Thymus (tissue), 11 donors: Measurements from ENCODE around the gene ADK. TPM values are rescaled to one million over a fixed set of nuclear protein-coding genes. Genes with fewer than 3 reads are reported as not detected.

Source experiments
- DNase-seq, 9 donors: peaks; one replicate each; pipeline ENCODE4 v3.0.0-alpha.2; 2013; ENCODE audit warnings: low spot score in 9 of 9, low read depth in 6 of 9, missing footprints in 1 of 9
- H3K27ac ChIP-seq, 2 donors: one replicate each; pipeline ENCODE4 v1.5.1; 2013; ENCODE audit warnings: control low read depth in 1 of 2, low read depth in 1 of 2, low read length in 1 of 2, mild to moderate bottlenecking in 1 of 2, moderate library complexity in 1 of 2
- H3K27me3 ChIP-seq, 2 donors: one replicate each; pipeline ENCODE4 v1.5.1; 2013; ENCODE audit warnings: low read length in 1 of 2; ENCODE audit not compliant: control insufficient read depth in 2 of 2, insufficient read depth in 1 of 2
- H3K36me3 ChIP-seq, 2 donors: one replicate each; pipeline ENCODE4 v1.5.1; 2013; ENCODE audit warnings: low read length in 1 of 2, mild to moderate bottlenecking in 1 of 2, moderate library complexity in 1 of 2; ENCODE audit not compliant: control insufficient read depth in 2 of 2, insufficient read depth in 2 of 2
- H3K4me1 ChIP-seq, 2 donors: one replicate each; pipeline ENCODE4 v1.5.1; 2013; ENCODE audit warnings: low read length in 2 of 2; ENCODE audit not compliant: control insufficient read depth in 2 of 2, insufficient read depth in 2 of 2
- H3K4me3 ChIP-seq, 2 donors: one replicate each; pipeline ENCODE4 v1.5.1; 2013; ENCODE audit warnings: low read length in 2 of 2, control low read depth in 1 of 2, mild to moderate bottlenecking in 1 of 2
- H3K9me3 ChIP-seq, 2 donors: one replicate each; pipeline ENCODE4 v1.5.1; 2013; ENCODE audit warnings: low read length in 1 of 2, mild to moderate bottlenecking in 1 of 2; ENCODE audit not compliant: control insufficient read depth in 2 of 2, insufficient read depth in 1 of 2
- WGBS: extraction: QIAGEN DNeasy Blood & Tissue Kit; methylation state at CpG from one replicate; pipeline ENCODE4 v1.1.7; 2013; 5-methylcytosine and 5-hydroxymethylcytosine counted together
- polyA plus RNA-seq: library from polyadenylated mRNA; stranded (reverse); fragments of 200-250 nt; gene quantifications from one replicate; pipeline ENCODE4 v1.2.3, GENCODE V29; 2013
- total RNA-seq: library from RNA; stranded (reverse); fragments of 120-200 nt; gene quantifications from one replicate; pipeline ENCODE4 v1.2.4, GENCODE V29; 2013
- donor health status: healthy.

Gene ADK
- total and polyA plus RNA-seq, 2 donors: 32.0 to 33.2 TPM

DNA sequence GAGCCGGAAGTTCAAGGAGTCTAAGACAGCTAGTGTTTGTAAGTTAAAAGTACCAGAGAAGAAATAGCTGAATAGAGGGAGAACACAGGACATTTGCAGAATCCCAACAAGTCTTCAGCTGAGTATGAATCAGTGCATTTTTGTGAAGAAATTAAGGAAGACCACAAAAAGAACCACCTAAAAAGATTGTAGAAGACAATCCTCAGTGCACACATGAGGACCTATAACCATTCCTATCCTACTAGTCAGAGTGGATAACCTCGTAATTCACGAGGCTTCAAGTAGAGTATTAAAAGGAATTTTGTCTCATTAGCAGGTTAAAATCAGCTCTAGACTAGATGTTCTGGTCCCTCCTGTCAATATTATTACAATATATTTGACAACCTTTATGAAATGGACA, 380.0 kb downstream of the ADK start:
- no peak for DNase-seq
- over 99% methylated on average over 3 of the region's 3 CpGs for WGBS
- Histone ChIP-seq H3K4me3 (no peak overlapping the region), H3K36me3 (no peaks in the 10 kb centered on the region), H3K4me1 (no peaks in the 10 kb centered on the region), H3K27ac (no peak overlapping the region), H3K9me3 (peaks cover 0 to 2% of the 10 kb centered on the region in 2 donors), H3K27me3 (no peaks in the 10 kb centered on the region)

DNA sequence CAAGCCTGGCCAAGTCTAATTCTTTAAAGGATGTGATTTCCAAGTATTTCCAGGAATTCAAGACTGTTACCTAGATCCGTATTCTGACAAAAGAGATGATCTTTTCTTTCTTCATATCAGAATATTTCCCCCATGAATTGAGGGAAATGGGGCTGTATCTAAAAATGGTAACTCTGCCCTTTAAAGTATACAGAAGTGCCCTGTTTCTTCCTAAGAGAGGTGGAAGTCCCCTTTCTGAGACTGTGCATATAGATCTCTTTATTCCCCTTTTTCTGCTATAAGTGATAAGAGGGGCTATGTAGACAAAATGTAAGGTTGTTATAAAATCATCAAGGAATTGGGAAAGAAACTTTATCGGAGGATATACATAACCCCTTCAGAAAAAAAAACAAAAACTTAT, 388.3 kb downstream of the ADK start:
- Histone ChIP-seq H3K4me3 (no peak overlapping the region), H3K27me3 (no peaks in the 10 kb centered on the region), H3K4me1 (no peaks in the 10 kb centered on the region), H3K9me3 (no peaks in the 10 kb centered on the region), H3K36me3 (no peaks in the 10 kb centered on the region), H3K27ac (no peak overlapping the region)
- DNase-seq: no peak
- 97% methylated on average over 2 of the region's 2 CpGs for WGBS

DNA sequence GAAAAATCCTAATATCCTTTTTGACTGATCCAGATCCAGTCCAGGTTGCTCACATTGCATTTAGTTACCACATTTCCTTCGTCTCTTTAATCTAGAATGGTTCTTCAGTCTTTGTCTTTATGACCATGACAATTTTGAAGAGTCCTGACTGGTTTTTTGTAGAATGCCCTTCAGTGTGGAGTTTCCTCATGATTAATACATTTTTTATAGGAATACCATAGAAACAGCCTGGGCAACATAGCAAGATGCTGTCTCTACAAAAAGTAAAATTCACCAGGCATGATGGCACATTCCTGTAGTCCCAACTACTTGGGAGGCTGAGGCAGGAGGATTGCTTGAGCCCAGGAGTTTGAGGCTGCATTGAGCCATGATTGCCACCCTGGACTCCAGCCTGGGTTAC, 390.4 kb downstream of the ADK start:
- Histone ChIP-seq H3K4me1 (no peaks in the 10 kb centered on the region), H3K9me3 (no peaks in the 10 kb centered on the region), H3K4me3 (no peak overlapping the region), H3K27me3 (no peaks in the 10 kb centered on the region), H3K27ac (no peak overlapping the region), H3K36me3 (no peaks in the 10 kb centered on the region)
- WGBS: 97% methylated on average over 1 of the region's 1 CpG
- DNase-seq: no peak

DNA sequence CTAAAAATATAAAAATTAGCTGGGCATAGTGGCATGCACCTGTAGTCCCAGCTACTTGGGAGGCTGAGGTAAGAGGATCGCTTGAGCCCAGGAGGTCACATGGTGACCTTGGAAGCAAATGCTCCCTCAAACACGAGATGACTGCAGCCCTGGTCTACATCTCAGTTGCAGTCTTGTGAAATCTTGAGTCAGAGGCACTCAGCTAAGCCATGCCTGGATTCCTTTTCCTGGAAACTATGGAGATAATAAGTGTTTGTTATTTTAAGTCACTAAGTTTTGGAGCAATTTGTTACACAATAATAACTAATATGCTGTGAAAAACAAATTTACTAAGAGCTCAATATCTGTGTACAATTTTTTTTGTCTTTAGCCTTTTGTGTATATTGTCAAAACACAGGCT, 391.1 kb downstream of the ADK start:
- DNase-seq: no peak
- no peaks in the 10 kb centered on the region for H3K36me3 ChIP-seq
- no peak overlapping the region for H3K4me3 ChIP-seq
- H3K4me1 ChIP-seq: no peaks in the 10 kb centered on the region
- no peak overlapping the region for H3K27ac ChIP-seq
- 96% methylated on average over 2 of the region's 2 CpGs for WGBS
- H3K9me3 ChIP-seq: no peaks in the 10 kb centered on the region
- H3K27me3 ChIP-seq: no peaks in the 10 kb centered on the region

- H3K9me3 ChIP-seq: no peaks in the 10 kb centered on the region
- H3K4me1 ChIP-seq: no peaks in the 10 kb centered on the region
- H3K27me3 ChIP-seq: no peaks in the 10 kb centered on the region
- no peak overlapping the region for H3K4me3 ChIP-seq
- 94% methylated on average over 1 of the region's 1 CpG for WGBS
- H3K27ac ChIP-seq: no peak overlapping the region
- H3K36me3 ChIP-seq: no peaks in the 10 kb centered on the region
- DNase-seq: no peak
Measured at GRCh38 chr10:74543276-74543675, 392.3 kb downstream of the ADK start.

DNA sequence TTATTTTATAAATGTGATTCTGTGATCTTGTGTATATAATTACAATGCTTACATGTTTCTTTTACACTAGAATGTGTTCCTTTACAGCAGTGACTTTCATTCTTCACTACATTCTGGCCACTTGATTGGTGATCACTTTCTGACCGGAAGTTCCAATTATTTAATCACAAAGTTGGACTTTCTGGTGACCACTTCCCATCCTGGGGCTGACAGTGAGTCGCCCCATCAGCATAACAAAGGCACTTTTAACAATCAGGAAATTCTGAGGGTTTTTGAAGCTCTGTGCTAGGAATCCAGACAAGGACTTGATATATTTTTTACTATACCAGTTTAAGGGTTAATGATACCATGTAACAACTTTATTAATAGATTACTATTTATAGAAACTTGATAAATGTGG, 393.1 kb downstream of the ADK start:
- DNase-seq: no peak
- Histone ChIP-seq H3K4me3 (no peak overlapping the region), H3K27ac (no peak overlapping the region), H3K9me3 (no peaks in the 10 kb centered on the region), H3K36me3 (no peaks in the 10 kb centered on the region), H3K27me3 (no peaks in the 10 kb centered on the region), H3K4me1 (no peaks in the 10 kb centered on the region)
- 95% methylated on average over 2 of the region's 2 CpGs for WGBS

GRCh38 chr10:74548676-74549075, 397.7 kb downstream of the ADK start:
- Histone ChIP-seq H3K9me3 (no peaks in the 10 kb centered on the region), H3K27ac (no peak overlapping the region), H3K4me3 (no peak overlapping the region), H3K36me3 (no peaks in the 10 kb centered on the region), H3K27me3 (no peaks in the 10 kb centered on the region), H3K4me1 (no peaks in the 10 kb centered on the region)
- 97% methylated on average over 2 of the region's 2 CpGs for WGBS
- no peak for DNase-seq

GRCh38 chr10:74556072-74556705, 405.2 kb downstream of the ADK start:
- Histone ChIP-seq H3K27me3 (no peaks in the 10 kb centered on the region), H3K9me3 (peaks cover 0 to 2% of the 10 kb centered on the region in 2 donors), H3K27ac (no peak overlapping the region), H3K4me3 (no peak overlapping the region), H3K4me1 (no peaks in the 10 kb centered on the region), H3K36me3 (peaks cover 0 to 2% of the 10 kb centered on the region in 2 donors)
- DNase-seq: no peak
- 100% methylated on average over 2 of the region's 2 CpGs for WGBS

GRCh38 chr10:74557098-74557497, 406.1 kb downstream of the ADK start:
- Histone ChIP-seq H3K4me3 (no peak overlapping the region), H3K9me3 (peaks cover 0 to 2% of the 10 kb centered on the region in 2 donors), H3K4me1 (no peaks in the 10 kb centered on the region), H3K27ac (no peak overlapping the region), H3K27me3 (no peaks in the 10 kb centered on the region), H3K36me3 (peaks cover 0 to 2% of the 10 kb centered on the region in 2 donors)
- DNase-seq: no peak
- 87% methylated on average over 1 of the region's 1 CpG for WGBS
